K562 (cell line): ENCODE data around the gene ZNF768. TPM values are rescaled to one million over a fixed set of nuclear protein-coding genes. Genes with fewer than 3 reads are reported as not detected.
A peak's percentile ranks its signal among the peaks of the same experiment; 100 is the strongest.

ENCODE experiments used
- BHLHE40 ChIP-seq: IDR thresholded peaks from 2 replicates; pipeline ENCODE4 v1.6.1; 2011; ENCODE audit warnings: low read length, improper control_type of control experiment
- GABPB2 ChIP-seq: fragments of 250-450 bp; sonication (Bioruptor Pico); conservative IDR thresholded peaks from 2 replicates; pipeline ENCODE4 v1.5.1; 2021; ENCODE audit warnings: mild to moderate bottlenecking
- RERE ChIP-seq: sonication (generic); formaldehyde crosslinking; IDR thresholded peaks from 2 replicates; pipeline ENCODE4 v1.8.0; 2023; ENCODE audit warnings: missing genetic modification reagents, mild to moderate bottlenecking, borderline replicate concordance
- TEAD4 ChIP-seq, 2 experiments: sonication (generic) in 1 of 2; formaldehyde crosslinking in 1 of 2; IDR thresholded peaks; 2 replicates each; pipeline versions ENCODE4 v1.6.1 to v1.8.0; 2012 to 2022; ENCODE audit warnings: borderline replicate concordance in 1 of 2, inconsistent platforms in 1 of 2, low read length in 1 of 2, mild to moderate bottlenecking in 1 of 2, missing genetic modification reagents in 1 of 2
- TFAM ChIP-seq: fragments of 250-450 bp; sonication (Bioruptor Pico); conservative IDR thresholded peaks from 2 replicates; pipeline ENCODE4 v1.5.0; 2021; ENCODE audit warnings: mild to moderate bottlenecking, moderate library complexity
- TRIM28 ChIP-seq: fragments of 450-650 bp; IDR thresholded peaks from 2 replicates; pipeline ENCODE4 v1.6.1; 2017
- ZBTB1 ChIP-seq: sonication (generic); formaldehyde crosslinking; IDR thresholded peaks from 2 replicates; pipeline ENCODE4 v1.8.1; 2023; ENCODE audit warnings: missing genetic modification reagents, low read depth, mild to moderate bottlenecking, borderline replicate concordance
- ZBTB43 ChIP-seq: sonication (generic); formaldehyde crosslinking; IDR thresholded peaks from 2 replicates; pipeline ENCODE4 v1.8.0; 2023; ENCODE audit warnings: mild to moderate bottlenecking, missing genetic modification reagents
- polyA plus RNA-seq, 8 experiments: library from polyadenylated mRNA; depleted of rRNA in 4 of 8; stranded (reverse) in 5 of 8; unstranded in 3 of 8; fragments of >200 nt; fragmentation: Nextera tagmentation in 2 of 8; fragmentation: Illumina TruSeq in 1 of 8; extraction: Ambion mirVana in 2 of 8; extraction: Trizol in 1 of 8; gene quantifications; 2 replicates each; pipeline versions ENCODE4 v1.2.1 to v1.2.3, GENCODE V29; 2011 to 2014; ENCODE audit warnings: inconsistent platforms in 1 of 8, missing spikeins in 1 of 8
- total RNA-seq, 7 experiments: library from RNA; depleted of rRNA in 6 of 7; stranded (reverse); fragments of >200 nt in 6 of 7; fragmentation: Illumina TruSeq in 2 of 7; extraction: Trizol in 2 of 7; gene quantifications; 2 replicates each; pipeline versions ENCODE4 v1.2.1 to v1.2.3, GENCODE V29; 2011 to 2021; ENCODE audit warnings: low replicate concordance in 1 of 7
- TF ChIP-seq, protein P1 (sequence below), 2 experiments: fragments of 450-650 bp; formaldehyde crosslinking in 1 of 2; IDR thresholded peaks; 2 replicates each; pipeline versions ENCODE4 v1.4.0 to v1.6.1; 2014 to 2020; ENCODE audit warnings: mild to moderate bottlenecking in 2 of 2, borderline replicate concordance in 1 of 2, low read depth in 1 of 2
- TF ChIP-seq, protein P2 (sequence below): fragments of 450-650 bp; IDR thresholded peaks from 2 replicates; pipeline ENCODE4 v1.6.1; 2016; ENCODE audit warnings: low read depth, mild to moderate bottlenecking, moderate library complexity

The ZNF768 gene
- total and polyA plus RNA-seq, 9 of the 15 experiments (the other 6 are each of a cell fraction or from before 2014, with no cell fraction given) = 0.13 to 50.7 (median 26.9) TPM

GRCh38 chr16:30557957-30558788 is 31.8 kb upstream of the ZNF768 start, which contains the start of gene ZNF764 (continued):
- TF ChIP-seq RERE (CRISPR knock-in tag) (no peak), ZBTB1 (CRISPR knock-in tag) (peak; percentile 39; the same call in 1 of the 2 replicates), ZBTB43 (no peak), TRIM28 (no peak), TFAM (CRISPR knock-in tag) (no peak), BHLHE40 (peak; percentile 30; the same call in 1 of the 2 replicates), GABPB2 (CRISPR knock-in tag) (no peak), TEAD4 (IDR thresholded peaks at IDR 0.05; ENCODE audit: low read length) (no peak), TEAD4 (CRISPR knock-in tag; IDR thresholded peaks at IDR 0.05; ENCODE audit: borderline replicate concordance) (no peak)
- TF ChIP-seq, protein P1, sequence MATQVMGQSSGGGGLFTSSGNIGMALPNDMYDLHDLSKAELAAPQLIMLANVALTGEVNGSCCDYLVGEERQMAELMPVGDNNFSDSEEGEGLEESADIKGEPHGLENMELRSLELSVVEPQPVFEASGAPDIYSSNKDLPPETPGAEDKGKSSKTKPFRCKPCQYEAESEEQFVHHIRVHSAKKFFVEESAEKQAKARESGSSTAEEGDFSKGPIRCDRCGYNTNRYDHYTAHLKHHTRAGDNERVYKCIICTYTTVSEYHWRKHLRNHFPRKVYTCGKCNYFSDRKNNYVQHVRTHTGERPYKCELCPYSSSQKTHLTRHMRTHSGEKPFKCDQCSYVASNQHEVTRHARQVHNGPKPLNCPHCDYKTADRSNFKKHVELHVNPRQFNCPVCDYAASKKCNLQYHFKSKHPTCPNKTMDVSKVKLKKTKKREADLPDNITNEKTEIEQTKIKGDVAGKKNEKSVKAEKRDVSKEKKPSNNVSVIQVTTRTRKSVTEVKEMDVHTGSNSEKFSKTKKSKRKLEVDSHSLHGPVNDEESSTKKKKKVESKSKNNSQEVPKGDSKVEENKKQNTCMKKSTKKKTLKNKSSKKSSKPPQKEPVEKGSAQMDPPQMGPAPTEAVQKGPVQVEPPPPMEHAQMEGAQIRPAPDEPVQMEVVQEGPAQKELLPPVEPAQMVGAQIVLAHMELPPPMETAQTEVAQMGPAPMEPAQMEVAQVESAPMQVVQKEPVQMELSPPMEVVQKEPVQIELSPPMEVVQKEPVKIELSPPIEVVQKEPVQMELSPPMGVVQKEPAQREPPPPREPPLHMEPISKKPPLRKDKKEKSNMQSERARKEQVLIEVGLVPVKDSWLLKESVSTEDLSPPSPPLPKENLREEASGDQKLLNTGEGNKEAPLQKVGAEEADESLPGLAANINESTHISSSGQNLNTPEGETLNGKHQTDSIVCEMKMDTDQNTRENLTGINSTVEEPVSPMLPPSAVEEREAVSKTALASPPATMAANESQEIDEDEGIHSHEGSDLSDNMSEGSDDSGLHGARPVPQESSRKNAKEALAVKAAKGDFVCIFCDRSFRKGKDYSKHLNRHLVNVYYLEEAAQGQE (IDR thresholded peaks at IDR 0.05; ENCODE audit: borderline replicate concordance) = no peak
- TF ChIP-seq, protein P1 (CRISPR knock-in tag; IDR thresholded peaks at IDR 0.05; ENCODE audit: low read depth) = no peak
- TF ChIP-seq, protein P2, sequence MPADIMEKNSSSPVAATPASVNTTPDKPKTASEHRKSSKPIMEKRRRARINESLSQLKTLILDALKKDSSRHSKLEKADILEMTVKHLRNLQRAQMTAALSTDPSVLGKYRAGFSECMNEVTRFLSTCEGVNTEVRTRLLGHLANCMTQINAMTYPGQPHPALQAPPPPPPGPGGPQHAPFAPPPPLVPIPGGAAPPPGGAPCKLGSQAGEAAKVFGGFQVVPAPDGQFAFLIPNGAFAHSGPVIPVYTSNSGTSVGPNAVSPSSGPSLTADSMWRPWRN = no peak
